Renal cortical epithelial cell (primary cell): ENCODE results near the gene DAP. TPM values are rescaled to one million over a fixed set of nuclear protein-coding genes. Genes with fewer than 3 reads are reported as not detected.

Source experiments
- DNase-seq: peaks from one replicate; pipeline ENCODE4 v3.0.0-alpha.2; 2011; ENCODE audit warnings: low read depth
- total RNA-seq: library from RNA; depleted of rRNA; stranded (reverse); fragments of >200 nt; gene quantifications from 2 replicates; pipeline ENCODE4 v1.2.3, GENCODE V29; 2014

DAP gene
- total RNA-seq, 1 donor from 2014 or later, result 88.9 TPM

GRCh38 chr5:10710513-10711128 is 50.4 kb downstream of the DAP start:
- DNase-seq, result no peak

- DNase-seq, result no peak
Measured at GRCh38 chr5:10709933-10710332, 51.1 kb downstream of the DAP start.

GRCh38 chr5:10709409-10709808 is 51.6 kb downstream of the DAP start:
- DNase-seq, result peak; percentile 55

- no peak for DNase-seq
Measured at GRCh38 chr5:10708189-10708944, 52.7 kb downstream of the DAP start.

- no peak for DNase-seq
Measured at GRCh38 chr5:10707198-10708142, 53.6 kb downstream of the DAP start.

GRCh38 chr5:10706326-10706725 is 54.7 kb downstream of the DAP start:
- no peak for DNase-seq

GRCh38 chr5:10705747-10706146 is 55.3 kb downstream of the DAP start:
- no peak for DNase-seq

- peak; percentile 80 for DNase-seq
Measured at GRCh38 chr5:10704949-10705621, 55.9 kb downstream of the DAP start.

GRCh38 chr5:10703676-10704075 is 57.4 kb downstream of the DAP start:
- no peak for DNase-seq

- DNase-seq, result peak; percentile 84
Measured at GRCh38 chr5:10702911-10703491, 58.0 kb downstream of the DAP start.

GRCh38 chr5:10702040-10702629 is 58.9 kb downstream of the DAP start:
- DNase-seq, result peak; percentile 99

- DNase-seq, result no peak
Measured at GRCh38 chr5:10701567-10702039, 59.4 kb downstream of the DAP start.

GRCh38 chr5:10700516-10700915 is 60.5 kb downstream of the DAP start:
- DNase-seq, result no peak

GRCh38 chr5:10699987-10700386 is 61.0 kb downstream of the DAP start:
- no peak for DNase-seq

GRCh38 chr5:10699281-10699874 is 61.7 kb downstream of the DAP start:
- DNase-seq, result no peak

GRCh38 chr5:10695759-10696543 is 65.1 kb downstream of the DAP start:
- no peak for DNase-seq

- DNase-seq, result peak; percentile 74
Measured at GRCh38 chr5:10695055-10695649, 65.9 kb downstream of the DAP start.

- peak; percentile 54 for DNase-seq
Measured at GRCh38 chr5:10691826-10692785, 68.9 kb downstream of the DAP start.
